ENCODE data around the gene ZNF274.

Gene ZNF274

GRCh38 chr19:58212336-58213074 lies 29.6 kb downstream of the ZNF274 start:
- Histone ChIP-seq H3K36me3 (ENCODE audit: insufficient read depth, low read length) (peaks cover 53% of the 10 kb centered on the region), H2AFZ (ENCODE audit: low read depth, low read length) (no peak overlapping the region), H3K79me2 (ENCODE audit: insufficient read depth, low read length) (no peaks in the 10 kb centered on the region), H3K4me1 (ENCODE audit: insufficient read depth, low read length) (no peaks in the 10 kb centered on the region), H4K20me1 (ENCODE audit: insufficient read depth, low read length) (no peaks in the 10 kb centered on the region), H3K9ac (ENCODE audit: low read depth, low read length) (no peak overlapping the region), H3K4me3 (ENCODE audit: low read depth in 1 of 2, low read length in 2 of 2) (no peak overlapping the region), H3K9me3 (ENCODE audit: insufficient read depth, low read length, severe bottlenecking) (peaks cover 39% of the 10 kb centered on the region), H3K27me3 (ENCODE audit: insufficient read depth, low read length, poor library complexity) (no peaks in the 10 kb centered on the region), H3K27ac (ENCODE audit: low read length) (no peak overlapping the region), H3K4me2 (ENCODE audit: insufficient read depth, low read length) (no peak overlapping the region)
- DNase-seq = no peak
- TF ChIP-seq EZH2 (IDR thresholded peaks at IDR 0.05; ENCODE audit: borderline replicate concordance, low read depth, low read length, severe bottlenecking) = no peak
- TF ChIP-seq CTCF (IDR thresholded peaks at IDR 0.05; ENCODE audit: borderline replicate concordance, extremely low read depth, low read length, poor library complexity, severe bottlenecking) = no peak
- ATAC-seq (ENCODE audit: insufficient read depth, low read depth) = no peak

- Histone ChIP-seq H3K4me3 (ENCODE audit: low read depth in 1 of 2, low read length in 2 of 2) (no peak overlapping the region), H3K27me3 (ENCODE audit: insufficient read depth, low read length, poor library complexity) (no peaks in the 10 kb centered on the region), H3K9me3 (ENCODE audit: insufficient read depth, low read length, severe bottlenecking) (peaks cover 34% of the 10 kb centered on the region), H3K4me2 (ENCODE audit: insufficient read depth, low read length) (no peak overlapping the region), H3K9ac (ENCODE audit: low read depth, low read length) (no peak overlapping the region), H4K20me1 (ENCODE audit: insufficient read depth, low read length) (no peaks in the 10 kb centered on the region), H3K27ac (ENCODE audit: low read length) (no peak overlapping the region), H2AFZ (ENCODE audit: low read depth, low read length) (no peak overlapping the region), H3K4me1 (ENCODE audit: insufficient read depth, low read length) (no peaks in the 10 kb centered on the region), H3K36me3 (ENCODE audit: insufficient read depth, low read length) (peaks cover 48% of the 10 kb centered on the region), H3K79me2 (ENCODE audit: insufficient read depth, low read length) (no peaks in the 10 kb centered on the region)
- no peak for TF ChIP-seq EZH2 (IDR thresholded peaks at IDR 0.05; ENCODE audit: borderline replicate concordance, low read depth, low read length, severe bottlenecking)
- TF ChIP-seq CTCF (IDR thresholded peaks at IDR 0.05; ENCODE audit: borderline replicate concordance, extremely low read depth, low read length, poor library complexity, severe bottlenecking) = no peak
- ATAC-seq (ENCODE audit: insufficient read depth, low read depth) (no peak), DNase-seq (no peak)
Observed at GRCh38 chr19:58213075-58213369, 30.2 kb downstream of the ZNF274 start.

GRCh38 chr19:58217069-58217481 lies 34.2 kb downstream of the ZNF274 start:
- Histone ChIP-seq H3K27me3 (ENCODE audit: insufficient read depth, low read length, poor library complexity) (no peaks in the 10 kb centered on the region), H3K4me1 (ENCODE audit: insufficient read depth, low read length) (0 out of 2 replicates have a peak, but pooled peaks cover 2% of the 10 kb centered on the region), H3K4me2 (ENCODE audit: insufficient read depth, low read length) (no peak overlapping the region), H3K36me3 (ENCODE audit: insufficient read depth, low read length) (peaks cover 11% of the 10 kb centered on the region), H3K27ac (ENCODE audit: low read length) (no peak overlapping the region), H3K4me3 (ENCODE audit: low read depth in 1 of 2, low read length in 2 of 2) (no peak overlapping the region), H3K79me2 (ENCODE audit: insufficient read depth, low read length) (no peaks in the 10 kb centered on the region), H2AFZ (ENCODE audit: low read depth, low read length) (no peak overlapping the region), H3K9me3 (ENCODE audit: insufficient read depth, low read length, severe bottlenecking) (peaks cover 13% of the 10 kb centered on the region), H4K20me1 (ENCODE audit: insufficient read depth, low read length) (no peaks in the 10 kb centered on the region), H3K9ac (ENCODE audit: low read depth, low read length) (no peak overlapping the region)
- DNase-seq (no peak), ATAC-seq (ENCODE audit: insufficient read depth, low read depth) (no peak)
- TF ChIP-seq CTCF (IDR thresholded peaks at IDR 0.05; ENCODE audit: borderline replicate concordance, extremely low read depth, low read length, poor library complexity, severe bottlenecking) (no peak), EZH2 (IDR thresholded peaks at IDR 0.05; ENCODE audit: borderline replicate concordance, low read depth, low read length, severe bottlenecking) (no peak)
